ENCODE data around the gene ULBP2.
"Not testable (repeated sequence)": the region's sequence is repeated elsewhere in the genome, so short reads cannot be mapped to it uniquely, and the experiment has no call there.

The ULBP2 gene

GRCh38 chr6:149925974-149926777 is 15.6 kb upstream of the ULBP2 start:
- peak; percentile 55 for DNase-seq (ENCODE audit: low read depth)

GRCh38 chr6:149927025-149927424 is 14.8 kb upstream of the ULBP2 start:
- DNase-seq (ENCODE audit: low read depth): not testable (repeated sequence)

GRCh38 chr6:149929422-149929821 is 12.4 kb upstream of the ULBP2 start:
- no peak for DNase-seq (ENCODE audit: low read depth)

- DNase-seq (ENCODE audit: low read depth): no peak
Observed at GRCh38 chr6:149931501-149931900, 10.3 kb upstream of the ULBP2 start.

GRCh38 chr6:149933036-149933435 is 8.8 kb upstream of the ULBP2 start:
- DNase-seq (ENCODE audit: low read depth): no peak

- DNase-seq (ENCODE audit: low read depth): no peak
Observed at GRCh38 chr6:149933461-149933860, 8.4 kb upstream of the ULBP2 start.

GRCh38 chr6:149934249-149935156 is 7.3 kb upstream of the ULBP2 start:
- no peak for DNase-seq (ENCODE audit: low read depth)

GRCh38 chr6:149935246-149935645 is 6.6 kb upstream of the ULBP2 start:
- DNase-seq (ENCODE audit: low read depth): no peak

- DNase-seq (ENCODE audit: low read depth): no peak
Observed at GRCh38 chr6:149935668-149936067, 6.1 kb upstream of the ULBP2 start.

- no peak for DNase-seq (ENCODE audit: low read depth)
Observed at GRCh38 chr6:149936743-149937142, 5.1 kb upstream of the ULBP2 start.

GRCh38 chr6:149938013-149938570 is 3.7 kb upstream of the ULBP2 start:
- DNase-seq (ENCODE audit: low read depth): not testable (repeated sequence)

GRCh38 chr6:149938571-149939355 is 3.1 kb upstream of the ULBP2 start:
- no peak for DNase-seq (ENCODE audit: low read depth)

- no peak for DNase-seq (ENCODE audit: low read depth)
Observed at GRCh38 chr6:149939356-149939648, 2.5 kb upstream of the ULBP2 start.

GRCh38 chr6:149939909-149940671 is 1.7 kb upstream of the ULBP2 start:
- DNase-seq (ENCODE audit: low read depth): no peak

GRCh38 chr6:149940672-149940982 is 1.2 kb upstream of the ULBP2 start:
- DNase-seq (ENCODE audit: low read depth): no peak

- no peak for DNase-seq (ENCODE audit: low read depth)
Observed at GRCh38 chr6:149942461-149942829, 631 bp downstream of the ULBP2 start.

- not testable (repeated sequence) for DNase-seq (ENCODE audit: low read depth)
Observed at GRCh38 chr6:149943321-149943720, 1.5 kb downstream of the ULBP2 start.

GRCh38 chr6:149945276-149945675 is 3.5 kb downstream of the ULBP2 start:
- DNase-seq (ENCODE audit: low read depth): not testable (repeated sequence)

GRCh38 chr6:149946631-149947030 is 4.8 kb downstream of the ULBP2 start:
- not testable (repeated sequence) for DNase-seq (ENCODE audit: low read depth)

- DNase-seq (ENCODE audit: low read depth): not testable (repeated sequence)
Observed at GRCh38 chr6:149947533-149947932, 5.7 kb downstream of the ULBP2 start.

- no peak for DNase-seq (ENCODE audit: low read depth)
Observed at GRCh38 chr6:149948011-149948410, 6.2 kb downstream of the ULBP2 start.

- DNase-seq (ENCODE audit: low read depth): no peak
Observed at GRCh38 chr6:149948616-149949015, 6.8 kb downstream of the ULBP2 start.

Measured in GM04504 (cell line).